22Rv1 (cell line): ENCODE results near the gene FXYD2.

Experiments
- CTCF ChIP-seq: fragments of 450-650 bp; IDR thresholded peaks from 2 replicates; pipeline ENCODE4 v1.5.1; 2017; ENCODE audit warnings: mild to moderate bottlenecking
- ZFX ChIP-seq: fragments of 450-650 bp; IDR thresholded peaks from 2 replicates; pipeline ENCODE4 v1.6.1; 2017; ENCODE audit warnings: antibody characterized with exemption, borderline replicate concordance

DNA sequence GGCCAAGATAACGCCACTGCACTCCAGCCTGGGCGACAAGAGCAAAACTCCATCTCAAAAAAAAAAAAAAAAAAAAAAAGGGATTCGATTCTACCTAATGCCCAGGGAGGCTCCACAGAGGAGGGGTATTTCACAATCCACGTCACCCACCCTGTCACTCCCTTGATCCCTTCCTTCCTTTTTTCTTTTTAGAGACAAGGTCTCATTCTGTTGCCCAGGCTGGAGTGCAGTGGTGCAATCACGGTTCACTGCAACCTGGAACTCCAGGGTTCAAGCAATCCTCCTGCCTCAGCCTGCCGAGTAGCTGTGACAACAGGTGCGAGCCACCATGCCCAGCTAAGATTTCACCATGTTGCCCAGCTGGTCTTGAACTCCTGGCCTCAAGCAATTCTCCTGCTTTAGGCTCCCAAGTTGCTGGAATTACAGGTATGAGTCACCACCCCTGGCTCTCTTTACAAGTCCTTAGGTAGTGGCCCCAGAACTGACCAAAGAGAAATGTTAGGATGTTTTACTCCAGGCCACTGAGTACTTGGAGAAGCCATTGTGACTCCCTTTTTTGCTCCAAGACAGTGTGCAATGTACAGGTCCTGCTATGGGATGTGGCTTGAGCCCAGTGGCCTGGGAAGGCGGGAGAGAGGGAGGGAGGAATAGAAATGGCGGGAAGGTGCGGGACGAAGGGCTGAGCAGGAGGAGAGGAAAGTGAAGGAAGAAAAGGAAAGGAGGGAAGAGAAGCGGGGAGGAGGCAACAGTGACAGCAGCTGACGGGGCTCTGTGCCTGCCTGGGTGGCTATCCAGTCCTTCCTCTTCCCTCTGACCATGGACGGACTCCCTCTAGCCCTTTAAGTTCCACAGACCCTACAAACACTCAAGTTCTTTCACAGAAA, 11.8 kb upstream of the FXYD2 start:
- TF ChIP-seq CTCF (no peak), ZFX (no peak)
